GM21381 (cell line): ENCODE measurements around the gene PTGR3.

Source experiments
- ATAC-seq: cut with Tn5 transposase; IDR thresholded peaks from one replicate; pipeline ENCODE4 v1.9.1; 2021; ENCODE audit warnings: mild to moderate bottlenecking, moderate library complexity; ENCODE audit not compliant: unreplicated experiment

The PTGR3 gene

DNA sequence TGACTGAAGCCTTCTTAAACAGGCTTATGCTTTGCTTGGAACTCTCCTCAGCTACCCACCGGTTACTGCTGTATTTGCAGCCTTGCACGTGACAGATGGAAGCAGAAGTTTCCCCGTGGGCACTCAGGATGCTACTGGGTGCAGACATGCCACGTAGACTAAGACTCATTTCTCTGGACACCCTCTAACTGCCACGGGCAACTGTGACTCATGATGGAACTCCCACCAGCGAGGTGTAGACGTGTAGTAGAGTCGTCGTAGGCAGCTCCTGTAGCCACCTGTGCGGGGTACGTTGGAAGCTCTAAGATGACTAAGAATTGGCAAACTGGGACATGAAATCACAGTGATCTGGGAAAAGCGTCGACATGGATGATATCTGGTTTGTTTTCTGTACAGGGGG lies 29.2 kb upstream of the PTGR3 start:
- ATAC-seq = no peak

DNA sequence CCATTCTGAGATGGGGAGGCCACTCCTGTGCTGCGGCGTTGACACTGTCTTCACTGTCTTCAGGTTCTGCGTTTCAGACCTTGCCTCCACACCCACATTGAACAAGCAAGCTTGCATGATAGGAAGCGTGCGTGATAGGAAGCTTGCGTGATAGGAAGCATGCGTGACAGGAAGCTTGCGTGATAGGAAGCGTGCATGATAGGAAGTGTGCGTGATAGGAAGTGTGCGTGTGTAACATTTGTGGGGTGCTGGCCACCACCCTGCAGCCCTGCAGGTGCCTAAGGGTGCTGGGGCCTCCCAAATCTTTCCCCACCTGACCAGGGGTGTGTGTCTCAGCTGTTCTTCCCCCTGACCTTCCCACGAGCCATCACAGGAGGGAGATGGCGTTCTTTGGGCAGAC lies 27.0 kb upstream of the PTGR3 start:
- ATAC-seq = no peak

DNA sequence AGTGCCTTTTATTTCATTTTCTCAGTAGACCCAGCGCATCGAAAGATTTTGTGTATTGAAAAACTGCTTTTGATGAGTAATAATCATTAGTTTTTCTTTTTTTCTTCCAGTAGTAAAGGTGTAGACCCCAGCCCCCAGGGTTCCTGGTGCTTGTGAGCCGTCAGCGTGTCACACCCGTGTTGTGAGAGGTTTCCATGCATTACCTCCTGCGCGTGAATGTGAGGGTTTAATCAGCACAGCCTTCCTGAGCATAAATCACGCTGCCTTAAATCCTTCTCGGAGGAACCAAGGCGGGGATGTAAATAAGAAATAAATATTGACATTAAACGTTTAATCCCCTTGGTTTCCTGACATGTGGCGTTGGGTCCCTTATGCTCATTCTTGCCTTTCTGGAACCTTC lies 26.0 kb upstream of the PTGR3 start:
- ATAC-seq = no peak

DNA sequence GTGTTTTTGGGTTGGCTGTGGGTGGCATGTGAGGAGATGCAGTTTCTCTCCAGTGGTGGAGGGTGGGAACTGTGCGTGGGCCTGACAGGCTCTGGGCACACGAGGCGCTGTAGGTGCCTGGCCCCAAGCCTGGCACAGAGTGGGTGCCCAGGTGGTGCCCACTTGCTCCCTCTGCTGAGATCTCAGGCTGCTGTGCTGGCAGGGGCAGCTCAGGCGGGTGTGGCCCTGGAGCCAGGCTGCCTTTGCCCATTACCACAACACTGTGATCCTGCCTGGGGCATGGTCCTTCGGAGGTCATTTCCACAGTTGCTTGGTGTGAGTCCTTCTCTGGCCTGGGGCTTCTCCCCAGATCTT lies 22.1 kb upstream of the PTGR3 start:
- no peak for ATAC-seq

DNA sequence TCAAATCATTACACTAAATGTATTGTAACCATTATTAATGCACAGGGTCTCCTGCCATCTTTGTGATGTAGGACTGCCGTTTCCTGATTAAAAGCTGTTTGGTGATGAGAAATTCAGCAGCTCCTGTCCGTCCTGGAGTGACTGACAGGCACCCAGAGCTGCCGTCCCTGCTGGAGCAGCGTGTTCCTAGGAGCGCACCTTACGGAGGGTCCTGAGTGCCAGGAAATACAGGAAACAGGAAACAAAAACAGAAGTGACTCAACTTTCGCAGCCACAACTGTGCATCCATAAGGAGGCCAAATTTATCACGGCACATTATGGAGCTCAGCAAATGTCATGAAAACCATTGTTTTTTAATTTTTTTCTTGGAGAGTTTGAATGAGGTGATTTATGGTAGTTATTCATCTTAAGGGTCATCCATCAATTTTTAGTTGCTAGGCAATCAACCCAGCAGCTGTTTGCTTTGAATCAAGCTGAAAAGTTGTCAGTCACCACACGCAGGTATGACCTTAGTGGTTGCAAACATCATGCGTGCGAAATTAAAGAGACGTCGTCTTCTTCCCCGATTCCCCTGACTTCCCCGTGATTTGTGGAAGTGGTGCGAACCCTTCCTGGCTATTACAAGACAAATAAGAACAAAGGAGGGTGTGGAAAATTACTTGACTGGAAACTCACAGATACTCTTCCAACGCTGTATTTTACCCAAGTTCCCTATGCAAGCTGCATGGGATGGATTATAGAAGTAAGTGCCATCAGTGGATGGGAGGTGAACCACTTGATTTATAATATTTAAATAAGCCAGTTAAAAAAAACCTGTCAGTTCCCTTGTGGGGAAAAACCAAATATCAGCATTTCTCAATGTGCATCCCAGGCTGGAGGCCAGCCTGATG lies 21.5 kb upstream of the PTGR3 start:
- ATAC-seq = no peak

DNA sequence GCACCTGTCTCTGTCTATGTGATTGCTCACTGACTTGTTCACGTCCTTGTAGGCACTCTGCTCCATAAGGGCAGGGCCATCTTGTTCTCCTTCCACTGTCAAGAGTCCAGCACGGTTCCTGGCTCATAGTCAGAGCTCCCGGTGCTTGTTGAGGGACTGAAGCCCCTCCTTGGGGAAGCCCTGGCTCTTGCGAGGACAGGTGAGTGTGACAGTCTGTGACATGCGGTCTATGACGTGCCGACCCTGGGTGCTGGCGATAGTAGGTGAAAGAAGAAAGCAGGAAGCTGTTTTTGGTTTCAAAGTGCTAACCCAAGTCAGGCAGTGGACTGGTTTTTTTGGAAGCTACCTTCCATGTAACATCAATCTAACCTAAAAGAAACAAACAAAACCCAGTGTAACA lies 20.5 kb upstream of the PTGR3 start:
- no peak for ATAC-seq

DNA sequence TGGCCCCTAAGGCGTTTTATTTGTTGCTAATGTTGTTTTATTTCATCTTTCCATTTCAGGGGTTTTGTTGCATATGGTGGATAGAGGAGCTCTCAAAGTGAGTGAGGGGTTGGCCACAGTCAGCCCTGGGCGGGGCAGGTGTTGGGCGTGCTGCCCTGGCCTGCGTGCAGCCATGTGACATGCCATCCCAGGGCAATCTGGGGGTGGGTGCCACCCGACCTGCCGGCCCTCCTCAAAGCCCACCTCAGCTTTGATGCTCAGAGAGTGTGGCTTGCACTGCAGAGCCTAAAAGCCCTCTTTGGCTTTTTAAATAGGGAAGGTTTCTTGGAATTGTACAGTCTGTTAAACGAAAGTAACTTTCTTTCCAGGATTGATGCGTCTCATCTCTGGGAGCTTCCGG lies 20.0 kb upstream of the PTGR3 start:
- no peak for ATAC-seq

DNA sequence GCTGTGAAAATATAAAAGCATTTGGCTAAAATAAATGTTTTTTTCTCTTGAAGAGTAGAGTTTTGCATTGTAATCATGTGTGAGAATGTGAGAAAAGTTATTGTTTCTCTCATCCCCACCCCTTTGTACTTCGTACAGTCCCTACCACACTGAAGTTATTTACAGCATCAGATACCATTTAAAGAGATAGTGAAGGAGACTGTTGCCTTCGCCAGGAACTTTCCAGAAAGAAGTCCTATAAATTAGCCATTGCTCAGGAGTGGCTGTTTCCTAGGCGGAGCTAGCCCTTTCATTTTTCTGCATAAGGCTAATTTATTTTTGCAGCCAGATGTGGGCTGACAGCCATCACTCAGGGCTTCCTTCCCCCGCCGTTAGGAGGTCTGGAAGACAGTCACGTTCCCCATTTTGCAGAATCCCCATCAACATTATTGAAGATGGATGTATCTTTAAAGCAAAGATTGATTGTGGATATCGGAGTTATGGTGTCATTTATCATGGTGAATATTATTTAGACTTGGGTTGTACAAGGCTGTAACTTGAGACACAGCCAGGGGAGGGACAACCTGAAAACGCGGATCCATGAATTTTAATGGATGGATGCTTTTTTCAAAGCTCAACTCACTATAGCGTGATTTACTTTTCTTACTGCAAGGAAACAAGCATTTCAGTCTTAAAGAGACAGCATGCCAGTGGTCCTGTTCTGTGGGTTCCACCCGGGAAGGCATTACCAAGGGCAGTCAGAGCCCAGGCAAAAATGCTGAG lies 18.8 kb upstream of the PTGR3 start:
- no peak for ATAC-seq

DNA sequence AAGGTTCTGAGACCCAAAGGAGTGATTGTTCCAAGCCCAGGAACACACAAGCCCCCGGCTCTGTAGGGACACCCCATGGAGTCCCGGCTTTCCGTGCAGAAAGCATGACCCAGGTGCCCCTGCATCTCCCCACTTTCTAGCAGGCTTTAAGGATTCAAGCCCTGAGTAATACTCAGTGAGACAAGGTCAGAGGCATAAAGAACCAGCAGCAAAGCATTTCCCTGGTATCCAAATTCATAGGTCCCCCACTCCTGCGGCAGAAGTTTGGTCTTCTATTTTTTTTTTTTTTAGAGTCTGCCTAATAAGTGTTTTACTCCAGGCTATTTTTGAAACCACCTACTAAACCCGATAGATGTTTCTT lies 18.0 kb upstream of the PTGR3 start:
- no peak for ATAC-seq

DNA sequence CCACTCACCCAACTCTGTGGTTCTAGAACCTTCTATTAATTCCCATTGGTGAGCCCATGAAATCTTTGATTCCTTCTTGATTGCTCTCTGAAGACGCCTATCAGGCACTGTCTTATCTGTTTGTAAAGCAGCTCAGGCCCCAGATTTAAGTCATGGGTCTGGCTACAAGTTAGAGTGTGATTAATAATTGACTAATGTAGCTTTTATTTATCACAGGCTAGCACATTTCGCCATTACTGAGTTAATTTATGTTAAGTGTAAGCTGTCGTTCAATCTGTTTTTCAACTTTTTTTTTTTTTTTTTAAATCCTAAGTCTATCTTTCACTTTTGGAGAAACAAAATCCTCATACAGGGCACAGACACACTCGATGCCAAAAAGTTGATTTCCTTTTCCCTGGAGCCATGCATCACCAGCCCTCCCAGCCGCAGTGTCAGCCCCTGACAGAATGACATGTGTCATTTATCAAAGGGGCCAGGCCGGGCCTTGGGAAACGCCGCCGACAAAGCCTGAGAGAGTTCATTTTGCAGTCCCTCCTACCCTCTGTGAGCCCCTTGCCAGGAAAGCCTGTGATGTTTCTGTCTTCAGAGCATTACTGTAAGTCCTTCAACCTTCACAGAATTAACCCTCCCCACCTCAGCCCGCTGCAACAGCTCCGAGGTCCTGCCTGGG lies 17.5 kb upstream of the PTGR3 start:
- ATAC-seq = no peak

DNA sequence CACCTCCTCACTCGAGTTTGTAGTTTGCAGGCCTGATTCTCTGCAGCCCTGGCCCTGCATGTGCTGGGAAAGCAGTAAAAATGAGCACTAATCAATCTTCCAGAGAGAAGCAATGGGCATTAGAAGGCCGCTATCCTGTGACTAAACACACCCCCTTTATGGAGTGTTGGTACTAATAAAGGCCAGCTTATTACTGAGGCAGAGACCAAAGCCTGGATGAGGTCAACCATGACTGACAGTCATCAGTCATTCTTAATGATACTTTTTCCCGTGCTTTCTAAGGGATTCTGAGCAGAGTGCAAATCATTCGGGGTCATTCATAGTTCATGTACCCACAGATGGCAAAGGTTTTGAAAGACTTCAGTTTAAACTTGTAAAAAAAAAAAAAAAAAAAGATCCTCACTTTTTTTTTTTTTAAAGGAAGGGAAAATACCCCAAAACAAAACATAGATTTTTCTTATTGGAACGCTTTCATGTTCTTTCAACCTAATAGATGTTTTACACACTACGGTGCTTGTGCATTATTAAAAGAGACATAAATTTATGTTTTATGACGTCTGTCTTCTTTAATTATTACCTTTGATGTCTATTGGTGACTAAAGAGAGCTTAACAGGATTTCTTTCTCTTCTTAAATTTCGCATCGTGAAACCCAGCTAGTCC lies 14.9 kb upstream of the PTGR3 start:
- ATAC-seq = no peak

DNA sequence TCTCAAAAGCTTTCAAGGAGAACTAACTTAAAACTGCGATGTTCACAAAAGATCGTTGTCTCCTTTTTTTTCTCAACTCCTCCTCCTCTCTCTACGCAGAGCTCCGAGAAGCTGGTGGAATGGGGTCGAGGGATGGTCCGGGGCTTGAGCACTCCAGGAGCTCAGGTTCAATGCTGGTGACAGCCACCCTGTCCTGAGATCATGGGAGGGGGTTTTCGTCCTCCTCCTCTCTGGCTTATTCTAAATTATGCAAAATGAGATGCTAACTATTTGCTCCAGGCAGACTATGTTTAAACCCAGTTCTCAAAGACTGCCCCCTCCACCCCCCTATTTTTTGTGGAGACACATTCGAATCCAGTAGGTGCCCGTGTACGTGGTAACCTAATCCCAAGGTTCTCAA lies 13.5 kb upstream of the PTGR3 start:
- no peak for ATAC-seq

DNA sequence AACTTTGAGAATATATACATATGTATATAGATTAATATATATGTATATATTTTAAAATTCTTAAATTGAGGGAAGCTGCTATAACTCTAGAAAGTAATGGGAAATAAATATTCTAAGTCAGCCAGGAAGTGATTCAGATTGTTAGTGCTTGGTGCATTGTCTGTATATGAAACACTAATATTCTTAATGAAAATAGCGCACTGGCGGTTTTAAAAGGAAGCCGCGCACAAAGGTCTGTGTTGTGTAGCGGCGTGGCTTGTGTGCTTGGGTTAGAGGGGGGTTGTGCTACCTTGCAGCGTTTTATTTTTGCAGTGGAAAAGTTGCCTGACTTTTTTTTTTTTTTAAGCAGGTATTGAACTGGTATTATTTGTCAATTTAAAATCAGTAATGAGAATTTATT lies 13.0 kb upstream of the PTGR3 start:
- ATAC-seq = no peak

DNA sequence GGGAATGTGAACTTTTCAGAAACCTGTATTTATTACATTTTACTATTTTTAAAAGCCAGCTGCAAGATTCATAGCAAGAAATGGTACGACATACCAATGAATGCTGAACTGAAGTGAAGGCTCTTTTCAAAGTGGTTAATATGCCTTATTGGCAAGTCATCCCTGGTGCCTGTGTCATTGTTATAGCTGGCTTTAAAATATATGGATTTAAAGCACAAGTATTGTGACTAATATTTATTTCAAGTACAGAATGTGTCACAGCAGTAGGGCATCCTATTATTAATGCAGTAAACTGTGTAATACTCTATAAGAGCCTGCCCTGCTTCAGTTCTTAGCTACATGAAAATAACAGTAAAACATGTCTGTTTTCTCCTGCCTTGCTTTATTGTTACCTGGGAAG lies 12.5 kb upstream of the PTGR3 start:
- no peak for ATAC-seq

DNA sequence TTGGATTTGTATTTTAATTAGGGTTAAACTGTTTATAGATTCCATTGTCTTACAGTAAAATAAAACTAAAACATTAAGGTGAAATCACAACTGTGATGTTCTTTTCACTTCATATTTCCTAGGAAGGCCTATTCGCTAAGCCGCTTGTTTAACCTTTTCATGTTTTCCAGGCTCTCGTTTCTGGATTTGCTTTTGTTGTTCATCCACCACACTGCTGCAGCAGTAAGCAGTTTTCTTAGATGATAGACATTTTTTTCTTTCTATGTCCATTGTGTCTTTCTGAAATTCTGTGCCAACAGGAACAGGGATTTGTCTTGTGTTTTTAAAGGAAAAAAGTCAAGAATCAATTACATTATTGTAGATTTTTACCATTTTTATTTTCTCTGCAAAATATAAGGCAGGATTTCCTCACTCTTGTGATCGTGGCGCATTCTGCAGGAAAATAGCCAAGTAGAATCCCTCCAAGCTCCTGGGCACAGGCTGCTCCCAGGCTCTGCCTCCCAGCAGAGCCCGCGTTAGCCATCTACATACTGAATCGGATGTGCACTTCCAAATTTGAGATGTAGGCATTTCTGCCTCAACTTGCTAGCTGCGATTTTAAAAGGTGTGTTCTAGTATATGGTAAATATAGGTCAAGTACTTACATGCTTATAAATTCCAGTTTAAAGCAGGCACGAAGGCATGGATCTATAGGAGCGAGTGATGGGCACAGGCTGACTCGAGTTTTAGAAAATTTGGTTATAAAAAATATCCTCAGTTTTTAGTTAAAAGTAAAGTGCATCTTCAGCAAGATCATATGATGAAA lies 11.8 kb upstream of the PTGR3 start:
- no peak for ATAC-seq

DNA sequence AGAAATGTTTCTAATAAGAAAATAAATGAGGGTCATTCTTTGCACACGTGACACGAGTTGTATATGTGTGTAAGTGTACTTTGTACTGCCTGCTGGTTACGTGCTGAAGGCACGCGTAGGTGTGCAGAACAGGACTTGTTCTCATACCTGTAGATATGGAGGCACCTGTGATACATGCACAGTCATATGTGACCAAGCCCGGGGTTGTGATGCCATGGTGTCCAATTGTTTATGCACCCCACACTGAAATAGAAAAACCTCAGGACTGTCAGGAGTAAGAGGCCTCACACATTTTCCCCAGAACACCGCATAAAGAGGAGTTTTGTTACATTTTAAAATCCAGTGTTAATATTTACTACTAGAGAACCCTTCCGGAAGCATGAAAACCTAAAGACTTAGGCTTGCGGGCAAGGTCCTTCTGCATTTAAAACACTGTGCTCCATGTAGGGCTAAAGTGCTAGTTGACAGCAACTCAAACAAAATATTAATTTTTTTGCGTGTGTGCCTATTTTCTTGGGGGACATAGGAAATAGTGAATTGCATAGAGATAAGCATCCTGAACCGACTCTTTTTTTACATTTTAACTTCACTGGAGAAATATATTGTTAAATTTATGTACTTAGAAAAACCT lies 10.9 kb upstream of the PTGR3 start:
- no peak for ATAC-seq

DNA sequence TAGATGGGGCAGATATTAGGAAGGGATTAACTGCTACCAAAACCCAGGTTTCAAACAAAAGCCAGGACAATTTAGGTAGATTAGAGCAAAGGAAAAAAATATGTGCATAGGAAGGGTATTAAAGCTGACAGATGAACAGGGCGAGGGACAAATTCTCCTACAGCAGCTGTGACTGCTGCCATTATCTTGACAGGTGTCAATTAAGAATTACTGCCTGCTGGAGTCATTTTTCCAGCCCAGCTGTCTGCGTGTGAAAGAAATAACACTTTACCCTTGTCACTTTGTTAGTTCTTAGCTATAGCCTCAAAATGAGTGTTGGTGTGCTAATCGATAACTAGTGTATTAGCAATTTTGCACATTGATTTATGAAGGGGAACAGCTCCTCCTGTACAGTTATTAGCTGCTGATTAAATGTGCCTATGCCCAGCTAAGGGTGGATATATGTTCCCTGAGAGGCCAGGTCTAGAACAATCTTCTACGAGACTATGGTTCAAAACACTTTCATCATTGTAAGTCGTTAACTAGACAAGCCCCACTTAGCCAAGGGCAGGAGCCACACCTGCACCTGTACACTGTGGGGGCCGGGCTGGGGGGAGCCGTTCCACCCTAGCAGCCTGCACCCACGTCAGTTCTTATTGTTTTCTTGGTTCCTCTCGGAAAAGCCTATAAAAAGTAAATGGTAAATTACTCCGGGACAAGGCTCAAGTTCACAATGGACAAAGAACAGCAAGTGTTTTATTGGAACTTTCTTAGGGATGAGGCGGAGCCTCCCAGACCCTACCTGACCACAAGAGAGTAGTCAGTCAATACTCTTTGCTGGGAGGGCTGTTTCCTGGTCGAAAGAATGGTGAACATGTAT lies 9.4 kb upstream of the PTGR3 start:
- no peak for ATAC-seq

DNA sequence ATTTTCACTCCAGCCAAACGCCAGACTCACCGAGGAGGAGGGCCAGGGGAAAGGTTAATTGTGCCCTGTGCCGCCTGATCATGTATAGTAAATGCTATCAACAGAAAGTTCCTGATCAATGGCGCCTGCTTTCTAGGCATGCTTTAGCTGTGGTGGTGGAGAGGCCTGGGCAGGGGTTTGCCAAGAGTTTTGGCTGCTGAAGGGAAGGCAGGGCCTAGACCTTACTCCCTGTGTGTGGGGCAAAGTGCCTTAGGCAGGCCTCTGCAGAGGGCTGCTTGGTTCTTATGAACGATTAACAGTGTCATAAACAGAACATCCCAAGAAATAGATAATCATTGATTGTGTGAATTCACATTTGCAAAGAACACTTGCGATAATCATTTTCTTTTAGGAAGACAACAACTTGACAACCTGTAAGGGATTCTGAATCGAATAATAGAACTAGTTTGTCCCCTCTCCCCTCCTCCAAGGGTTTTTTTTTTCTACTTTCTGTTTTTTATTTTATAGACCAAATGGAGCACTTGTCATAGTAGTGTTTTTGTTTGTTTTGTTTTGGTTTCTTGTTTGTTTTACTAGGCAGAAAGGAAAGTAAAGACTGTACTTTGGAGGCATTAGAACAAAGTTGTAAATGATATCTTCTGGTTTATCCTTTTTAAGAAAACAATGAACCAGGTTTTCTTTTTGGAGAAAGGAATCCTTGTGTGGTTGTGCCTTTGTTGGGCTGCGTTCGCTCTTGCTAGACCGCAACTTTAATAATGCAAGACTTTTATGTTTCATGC lies 8.2 kb upstream of the PTGR3 start:
- no peak for ATAC-seq
